Loucy (cell line): ENCODE results near the gene IFT81.

Experiments
- EZH2phosphoT487 ChIP-seq: fragments of 200-600 bp; IDR thresholded peaks from 2 replicates; pipeline ENCODE4 v1.6.1; 2018; ENCODE audit warnings: antibody characterized with exemption, mild to moderate bottlenecking, moderate library complexity, borderline replicate concordance
- TF ChIP-seq, protein P1 (sequence below): fragments of 200-600 bp; sonication (generic); conservative IDR thresholded peaks from 2 replicates; pipeline ENCODE4 v1.5.1; 2014; ENCODE audit warnings: mild to moderate bottlenecking, antibody characterized with exemption, low read length

- TF ChIP-seq, protein P1, sequence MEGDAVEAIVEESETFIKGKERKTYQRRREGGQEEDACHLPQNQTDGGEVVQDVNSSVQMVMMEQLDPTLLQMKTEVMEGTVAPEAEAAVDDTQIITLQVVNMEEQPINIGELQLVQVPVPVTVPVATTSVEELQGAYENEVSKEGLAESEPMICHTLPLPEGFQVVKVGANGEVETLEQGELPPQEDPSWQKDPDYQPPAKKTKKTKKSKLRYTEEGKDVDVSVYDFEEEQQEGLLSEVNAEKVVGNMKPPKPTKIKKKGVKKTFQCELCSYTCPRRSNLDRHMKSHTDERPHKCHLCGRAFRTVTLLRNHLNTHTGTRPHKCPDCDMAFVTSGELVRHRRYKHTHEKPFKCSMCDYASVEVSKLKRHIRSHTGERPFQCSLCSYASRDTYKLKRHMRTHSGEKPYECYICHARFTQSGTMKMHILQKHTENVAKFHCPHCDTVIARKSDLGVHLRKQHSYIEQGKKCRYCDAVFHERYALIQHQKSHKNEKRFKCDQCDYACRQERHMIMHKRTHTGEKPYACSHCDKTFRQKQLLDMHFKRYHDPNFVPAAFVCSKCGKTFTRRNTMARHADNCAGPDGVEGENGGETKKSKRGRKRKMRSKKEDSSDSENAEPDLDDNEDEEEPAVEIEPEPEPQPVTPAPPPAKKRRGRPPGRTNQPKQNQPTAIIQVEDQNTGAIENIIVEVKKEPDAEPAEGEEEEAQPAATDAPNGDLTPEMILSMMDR = no peak
- no peak for TF ChIP-seq EZH2phosphoT487
Observed at GRCh38 chr12:110109037-110109836, 14.9 kb upstream of the IFT81 start.
